ENCODE data around the gene SNAP25.
A peak's percentile ranks its signal among the peaks of the same experiment; 100 is the strongest.

SNAP25 gene

DNA sequence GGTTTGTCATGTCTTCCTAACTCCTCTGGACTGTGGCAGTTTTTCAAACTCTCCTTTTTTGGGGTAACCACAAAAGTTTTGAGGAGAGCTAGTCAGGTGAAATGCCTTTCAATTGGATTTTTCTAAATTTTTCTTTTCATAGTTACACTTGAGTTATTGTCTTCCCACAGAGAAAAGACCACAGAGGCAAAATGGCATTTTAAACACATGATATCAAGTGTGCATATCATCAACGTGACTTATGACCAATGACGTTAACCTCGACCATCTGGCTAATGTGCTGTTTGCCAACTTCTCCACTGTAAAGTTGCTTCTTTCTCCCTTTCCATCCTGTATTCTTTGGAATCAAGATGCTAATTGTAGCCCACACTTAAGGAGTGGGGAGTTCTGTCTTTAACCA lies 41.3 kb upstream of the SNAP25 start:
- DNase-seq (ENCODE audit: low read depth): no peak
- no peak overlapping the region for H3K4me3 ChIP-seq (ENCODE audit: low read depth, low read length)
- no peak for TF ChIP-seq CTCF (IDR thresholded peaks at IDR 0.05; ENCODE audit: control insufficient read depth, extremely low read depth, insufficient read depth)

GRCh38 chr20:10178091-10178490 lies 40.5 kb upstream of the SNAP25 start:
- no peak for DNase-seq (ENCODE audit: low read depth)
- TF ChIP-seq CTCF (IDR thresholded peaks at IDR 0.05; ENCODE audit: control insufficient read depth, extremely low read depth, insufficient read depth): no peak
- H3K4me3 ChIP-seq (ENCODE audit: low read depth, low read length): no peak overlapping the region

DNA sequence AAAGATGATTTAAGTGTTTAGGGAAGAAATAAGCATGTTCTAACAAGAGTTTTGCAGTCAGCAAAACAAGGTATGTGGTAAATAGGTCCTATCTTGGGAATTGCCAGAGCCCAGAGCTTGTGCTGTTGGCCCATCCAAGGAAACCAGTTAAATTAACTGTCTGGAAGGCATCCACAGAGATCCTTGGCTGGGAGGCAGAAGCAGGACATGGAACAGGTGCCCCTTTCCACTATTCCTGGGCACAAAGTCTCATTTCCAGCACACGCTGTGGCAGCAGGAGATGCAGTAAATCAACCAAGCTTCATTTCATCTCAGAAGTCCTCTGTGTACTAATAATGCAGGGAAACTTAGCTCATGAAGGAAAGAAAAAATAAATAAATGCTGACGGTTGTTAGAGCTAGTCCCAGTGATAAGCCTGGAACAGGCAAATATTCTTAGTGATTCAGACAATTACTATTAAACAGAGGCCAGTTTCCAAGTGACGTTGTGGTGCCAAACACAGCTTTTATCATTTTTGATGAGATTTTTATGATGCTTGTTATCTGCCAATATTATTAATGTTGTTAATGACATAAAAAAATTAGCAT lies 39.8 kb upstream of the SNAP25 start:
- no peak for TF ChIP-seq CTCF (IDR thresholded peaks at IDR 0.05; ENCODE audit: control insufficient read depth, extremely low read depth, insufficient read depth)
- DNase-seq (ENCODE audit: low read depth): no peak
- no peak overlapping the region for H3K4me3 ChIP-seq (ENCODE audit: low read depth, low read length)

GRCh38 chr20:10179574-10180298 lies 38.9 kb upstream of the SNAP25 start:
- TF ChIP-seq CTCF (IDR thresholded peaks at IDR 0.05; ENCODE audit: control insufficient read depth, extremely low read depth, insufficient read depth): peak; percentile 26; the same call in 1 of the 2 replicates
- no peak for DNase-seq (ENCODE audit: low read depth)
- no peak overlapping the region for H3K4me3 ChIP-seq (ENCODE audit: low read depth, low read length)

DNA sequence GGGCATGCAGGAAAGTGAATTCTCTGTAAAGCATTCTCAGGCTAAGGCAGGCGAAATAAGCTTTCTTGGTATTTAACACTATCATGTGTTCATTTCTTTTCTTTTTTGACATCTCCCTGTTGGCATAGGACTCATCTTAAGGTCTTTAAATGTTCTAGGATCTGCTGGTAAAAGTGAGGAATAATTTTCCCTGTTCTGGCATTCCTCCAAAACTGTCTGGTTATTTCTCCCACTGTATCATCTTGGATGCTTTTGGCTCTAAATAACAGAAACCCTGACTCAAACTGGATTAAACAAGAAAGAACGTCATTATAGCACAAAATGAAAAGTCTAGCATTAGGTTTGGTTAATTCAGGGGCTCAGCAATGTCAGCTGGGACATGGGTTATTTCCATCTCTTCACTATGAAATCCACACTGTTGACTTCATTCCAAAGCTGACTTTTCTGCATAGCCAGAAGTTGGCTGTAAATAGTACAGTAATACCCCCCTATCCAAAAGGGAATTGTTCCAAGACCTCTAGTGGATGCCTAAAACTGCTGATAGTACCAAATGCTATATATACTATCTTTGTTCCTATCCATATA lies 37.9 kb upstream of the SNAP25 start:
- TF ChIP-seq CTCF (IDR thresholded peaks at IDR 0.05; ENCODE audit: control insufficient read depth, extremely low read depth, insufficient read depth): no peak
- DNase-seq (ENCODE audit: low read depth): no peak
- no peak overlapping the region for H3K4me3 ChIP-seq (ENCODE audit: low read depth, low read length)

- peak; percentile 85 for DNase-seq (ENCODE audit: low read depth)
- no peak for TF ChIP-seq CTCF (IDR thresholded peaks at IDR 0.05; ENCODE audit: control insufficient read depth, extremely low read depth, insufficient read depth)
- peak overlapping the region; percentile 10; the same call in 1 of the 2 replicates for H3K4me3 ChIP-seq (ENCODE audit: low read depth, low read length)
Measured at GRCh38 chr20:10185741-10186558, 32.7 kb upstream of the SNAP25 start.
